Stomach (tissue), 4 donors: ENCODE measurements around the gene ADH5.

Experiments
- CTCF ChIP-seq, 7 experiments: fragments of 450-650 bp in 4 of 7; fragments of 200-600 bp in 3 of 7; sonication (generic) in 3 of 7; IDR thresholded peaks; one replicate each; pipeline ENCODE4 v1.5.1; 2016 to 2019; ENCODE audit warnings: antibody characterized with exemption in 7 of 7, control low read depth in 2 of 7, mild to moderate bottlenecking in 1 of 7
- POLR2A ChIP-seq, 4 donors: fragments of 450-650 bp; IDR thresholded peaks; one replicate each; pipeline ENCODE4 v1.6.1; 2016; ENCODE audit warnings: antibody characterized with exemption in 4 of 4, control low read depth in 2 of 4, mild to moderate bottlenecking in 1 of 4, moderate library complexity in 1 of 4

GRCh38 chr4:99078931-99079624, 9.5 kb downstream of the ADH5 start:
- TF ChIP-seq CTCF (IDR thresholded peaks at IDR 0.05) (no peak), POLR2A (IDR thresholded peaks at IDR 0.05) (no peak)
